Measurements from ENCODE around the gene USB1. TPM values are rescaled to one million over a fixed set of nuclear protein-coding genes. Genes with fewer than 3 reads are reported as not detected.

USB1 gene
- total RNA-seq, 3 donors from 2014 or later (not counting 1 experiment from before 2014, with no cell fraction given), result 64.7 to 86.0 (median 84.8) TPM

GRCh38 chr16:58026139-58026704, 25.0 kb downstream of the USB1 start:
- Histone ChIP-seq H3K27me3 (ENCODE audit: control insufficient read depth, insufficient read depth, low read length) (peaks cover 10% of the 10 kb centered on the region), H3K9me3 (ENCODE audit: control insufficient read depth, insufficient read depth, low read length) (no peaks in the 10 kb centered on the region), H3K36me3 (ENCODE audit: control insufficient read depth, insufficient read depth, low read length) (no peaks in the 10 kb centered on the region), H3K27ac (ENCODE audit: low read length) (no peak overlapping the region), H3K4me1 (ENCODE audit: control insufficient read depth, insufficient read depth, low read length) (peaks cover 27% of the 10 kb centered on the region), H3K4me3 (ENCODE audit: low read length) (peak overlapping the region; percentile 20)
- no peak for TF ChIP-seq CTCF (IDR thresholded peaks at IDR 0.05)
- H3K9me3 Mint-ChIP-seq, result no peaks in the 10 kb centered on the region
- ATAC-seq (peak in 2 of 3 donors; percentile 10 to 31), DNase-seq (peak in 1 of 2 donors; percentile 46)
- H3K27ac Mint-ChIP-seq, result no peak overlapping the region
- under 1% methylated on average over 65 of the region's 65 CpGs for WGBS (ENCODE audit: insufficient coverage)
- peak overlapping the region; percentile 56 for H3K4me3 Mint-ChIP-seq
- peaks cover 14 to 19% of the 10 kb centered on the region in 2 donors for H3K27me3 Mint-ChIP-seq (ENCODE audit: low read depth in 2 of 2)
- intact Hi-C loops (cut with micrococcal nuclease), result loop anchor here (10.0 kb wide), 1 partner anchor 169 kb away; the partner anchor contains the start of gene CSNK2A2
- H3K36me3 Mint-ChIP-seq, result no peaks in the 10 kb centered on the region
- peaks cover 0 to 8% of the 10 kb centered on the region in 2 donors for H3K4me1 Mint-ChIP-seq

- peaks cover 0 to 8% of the 10 kb centered on the region in 2 donors for H3K4me1 Mint-ChIP-seq
- Histone ChIP-seq H3K9me3 (ENCODE audit: control insufficient read depth, insufficient read depth, low read length) (no peaks in the 10 kb centered on the region), H3K27me3 (ENCODE audit: control insufficient read depth, insufficient read depth, low read length) (peaks cover 10% of the 10 kb centered on the region), H3K4me1 (ENCODE audit: control insufficient read depth, insufficient read depth, low read length) (peaks cover 27% of the 10 kb centered on the region), H3K4me3 (ENCODE audit: low read length) (peak overlapping the region; percentile 20), H3K36me3 (ENCODE audit: control insufficient read depth, insufficient read depth, low read length) (no peaks in the 10 kb centered on the region), H3K27ac (ENCODE audit: low read length) (no peak overlapping the region)
- no peaks in the 10 kb centered on the region for H3K36me3 Mint-ChIP-seq
- H3K9me3 Mint-ChIP-seq, result no peaks in the 10 kb centered on the region
- ATAC-seq (no peak), DNase-seq (peak in 1 of 2 donors; percentile 19)
- peak overlapping the region; percentile 56 for H3K4me3 Mint-ChIP-seq
- no peak overlapping the region for H3K27ac Mint-ChIP-seq
- TF ChIP-seq CTCF (IDR thresholded peaks at IDR 0.05), result no peak
- peaks cover 14 to 19% of the 10 kb centered on the region in 2 donors for H3K27me3 Mint-ChIP-seq (ENCODE audit: low read depth in 2 of 2)
- 2% methylated on average over 38 of the region's 38 CpGs for WGBS (ENCODE audit: insufficient coverage)
- intact Hi-C loops (cut with micrococcal nuclease), result loop anchor here (10.0 kb wide), 1 partner anchor 168 kb away; the partner anchor contains the start of gene CSNK2A2
Measured at GRCh38 chr16:58026705-58027160, 25.5 kb downstream of the USB1 start.

GRCh38 chr16:58027161-58027915, 26.1 kb downstream of the USB1 start:
- H3K27ac Mint-ChIP-seq, result no peak overlapping the region
- ATAC-seq (no peak), DNase-seq (no peak)
- Histone ChIP-seq H3K36me3 (ENCODE audit: control insufficient read depth, insufficient read depth, low read length) (no peaks in the 10 kb centered on the region), H3K9me3 (ENCODE audit: control insufficient read depth, insufficient read depth, low read length) (no peaks in the 10 kb centered on the region), H3K27me3 (ENCODE audit: control insufficient read depth, insufficient read depth, low read length) (peaks cover 10% of the 10 kb centered on the region), H3K27ac (ENCODE audit: low read length) (no peak overlapping the region), H3K4me1 (ENCODE audit: control insufficient read depth, insufficient read depth, low read length) (peaks cover 27% of the 10 kb centered on the region), H3K4me3 (ENCODE audit: low read length) (no peak overlapping the region)
- peaks cover 0 to 8% of the 10 kb centered on the region in 2 donors for H3K4me1 Mint-ChIP-seq
- intact Hi-C loops (cut with micrococcal nuclease), result loop anchor here (10.0 kb wide), 1 partner anchor 167 kb away; the partner anchor contains the start of gene CSNK2A2
- peak overlapping the region; percentile 56 for H3K4me3 Mint-ChIP-seq
- H3K27me3 Mint-ChIP-seq (ENCODE audit: low read depth in 2 of 2), result peaks cover 14 to 19% of the 10 kb centered on the region in 2 donors
- TF ChIP-seq CTCF (IDR thresholded peaks at IDR 0.05), result no peak
- H3K36me3 Mint-ChIP-seq, result no peaks in the 10 kb centered on the region
- no peaks in the 10 kb centered on the region for H3K9me3 Mint-ChIP-seq
- WGBS (ENCODE audit: insufficient coverage), result 31% methylated on average over 40 of the region's 43 CpGs
